Measurements from ENCODE around the gene OR10T2. TPM values are rescaled to one million over a fixed set of nuclear protein-coding genes. Genes with fewer than 3 reads are reported as not detected.
"Not testable (repeated sequence)": the region's sequence is repeated elsewhere in the genome, so short reads cannot be mapped to it uniquely, and the experiment has no call there.

Gene OR10T2, protein sequence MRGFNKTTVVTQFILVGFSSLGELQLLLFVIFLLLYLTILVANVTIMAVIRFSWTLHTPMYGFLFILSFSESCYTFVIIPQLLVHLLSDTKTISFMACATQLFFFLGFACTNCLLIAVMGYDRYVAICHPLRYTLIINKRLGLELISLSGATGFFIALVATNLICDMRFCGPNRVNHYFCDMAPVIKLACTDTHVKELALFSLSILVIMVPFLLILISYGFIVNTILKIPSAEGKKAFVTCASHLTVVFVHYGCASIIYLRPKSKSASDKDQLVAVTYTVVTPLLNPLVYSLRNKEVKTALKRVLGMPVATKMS
- total RNA-seq (not detected), polyA plus RNA-seq (not detected)

DNA sequence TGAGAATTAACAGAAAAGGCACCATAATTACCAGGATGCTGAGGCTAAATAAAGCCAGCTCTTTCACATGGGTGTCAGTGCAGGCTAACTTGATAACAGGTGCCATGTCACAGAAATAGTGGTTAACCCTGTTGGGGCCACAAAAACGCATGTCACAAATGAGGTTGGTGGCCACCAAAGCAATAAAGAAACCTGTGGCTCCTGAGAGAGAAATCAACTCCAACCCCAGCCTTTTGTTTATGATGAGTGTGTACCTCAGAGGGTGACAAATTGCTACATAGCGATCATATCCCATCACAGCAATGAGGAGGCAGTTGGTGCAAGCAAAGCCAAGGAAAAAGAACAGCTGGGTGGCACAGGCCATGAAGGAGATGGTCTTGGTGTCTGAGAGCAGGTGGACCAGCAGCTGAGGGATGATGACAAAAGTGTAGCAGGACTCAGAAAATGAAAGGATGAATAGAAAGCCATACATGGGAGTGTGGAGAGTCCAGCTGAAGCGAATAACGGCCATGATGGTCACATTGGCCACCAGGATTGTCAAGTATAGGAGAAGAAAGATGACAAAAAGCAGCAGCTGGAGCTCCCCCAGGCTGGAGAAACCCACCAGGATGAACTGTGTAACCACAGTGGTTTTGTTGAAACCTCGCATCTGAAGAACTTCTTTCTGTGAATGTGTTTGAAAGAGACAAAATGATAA, at the start of gene OR10T2:
Gene OR10T2, minus strand, starts transcription at position 649 of the 697 bp plus-strand sequence. Its CDS starts 0 bp downstream, at position 649.
- intact Hi-C loops (cut with DNase I) = no loop called here
- no peaks in the 10 kb centered on the region for H3K36me3 ChIP-seq
- no peaks in the 10 kb centered on the region for H3K9me3 ChIP-seq
- TF ChIP-seq EP300 (IDR thresholded peaks at IDR 0.05) = no peak
- no peak for TF ChIP-seq POLR2A (IDR thresholded peaks at IDR 0.05)
- no peak for TF ChIP-seq POLR2AphosphoS5 (IDR thresholded peaks at IDR 0.05)
- TF ChIP-seq, protein P1, sequence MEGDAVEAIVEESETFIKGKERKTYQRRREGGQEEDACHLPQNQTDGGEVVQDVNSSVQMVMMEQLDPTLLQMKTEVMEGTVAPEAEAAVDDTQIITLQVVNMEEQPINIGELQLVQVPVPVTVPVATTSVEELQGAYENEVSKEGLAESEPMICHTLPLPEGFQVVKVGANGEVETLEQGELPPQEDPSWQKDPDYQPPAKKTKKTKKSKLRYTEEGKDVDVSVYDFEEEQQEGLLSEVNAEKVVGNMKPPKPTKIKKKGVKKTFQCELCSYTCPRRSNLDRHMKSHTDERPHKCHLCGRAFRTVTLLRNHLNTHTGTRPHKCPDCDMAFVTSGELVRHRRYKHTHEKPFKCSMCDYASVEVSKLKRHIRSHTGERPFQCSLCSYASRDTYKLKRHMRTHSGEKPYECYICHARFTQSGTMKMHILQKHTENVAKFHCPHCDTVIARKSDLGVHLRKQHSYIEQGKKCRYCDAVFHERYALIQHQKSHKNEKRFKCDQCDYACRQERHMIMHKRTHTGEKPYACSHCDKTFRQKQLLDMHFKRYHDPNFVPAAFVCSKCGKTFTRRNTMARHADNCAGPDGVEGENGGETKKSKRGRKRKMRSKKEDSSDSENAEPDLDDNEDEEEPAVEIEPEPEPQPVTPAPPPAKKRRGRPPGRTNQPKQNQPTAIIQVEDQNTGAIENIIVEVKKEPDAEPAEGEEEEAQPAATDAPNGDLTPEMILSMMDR (IDR thresholded peaks at IDR 0.05) = no peak
- H3K4me1 ChIP-seq = no peaks in the 10 kb centered on the region
- H3K4me3 ChIP-seq = no peak within 1 kb of the TSS
- DNase-seq = no peak
- no peaks in the 10 kb centered on the region for H3K27me3 ChIP-seq
- 71 to 83% methylated on average over 5 of the region's 5 CpGs for WGBS, 2 donors
- H3K27ac ChIP-seq = no peak within 1 kb of the TSS

DNA sequence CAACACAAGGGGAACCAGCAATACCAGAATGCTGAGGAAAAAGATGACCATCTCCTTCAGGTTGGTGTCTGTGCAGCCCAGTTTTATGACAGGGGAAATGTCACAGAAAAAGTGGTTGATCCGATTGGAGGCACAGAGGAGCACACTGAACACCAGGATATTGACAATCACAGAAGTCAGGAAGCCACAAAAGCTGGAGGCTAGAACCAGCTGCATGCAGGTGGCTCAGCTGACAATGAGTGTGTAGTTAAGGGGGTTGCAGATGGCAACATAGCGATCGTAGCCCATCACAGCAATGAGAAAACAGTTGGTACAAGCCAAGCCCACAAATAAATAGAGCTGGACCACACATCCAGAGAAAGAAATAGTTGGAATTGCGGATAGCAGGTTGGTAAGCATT, 46.1 kb upstream of the OR10T2 start:
- Histone ChIP-seq H3K27ac (no peak overlapping the region), H3K36me3 (no peaks in the 10 kb centered on the region), H3K27me3 (no peaks in the 10 kb centered on the region), H3K4me1 (no peaks in the 10 kb centered on the region), H3K4me3 (no peak overlapping the region), H3K9me3 (no peaks in the 10 kb centered on the region)
- no peak for DNase-seq
- intact Hi-C loops (cut with DNase I) = no loop called here
- TF ChIP-seq, protein P1 (IDR thresholded peaks at IDR 0.05) = no peak
- TF ChIP-seq POLR2AphosphoS5 (IDR thresholded peaks at IDR 0.05) (no peak), POLR2A (IDR thresholded peaks at IDR 0.05) (no peak), EP300 (IDR thresholded peaks at IDR 0.05) (no peak)
- 72 to 79% methylated on average over 4 of the region's 4 CpGs for WGBS, 2 donors

DNA sequence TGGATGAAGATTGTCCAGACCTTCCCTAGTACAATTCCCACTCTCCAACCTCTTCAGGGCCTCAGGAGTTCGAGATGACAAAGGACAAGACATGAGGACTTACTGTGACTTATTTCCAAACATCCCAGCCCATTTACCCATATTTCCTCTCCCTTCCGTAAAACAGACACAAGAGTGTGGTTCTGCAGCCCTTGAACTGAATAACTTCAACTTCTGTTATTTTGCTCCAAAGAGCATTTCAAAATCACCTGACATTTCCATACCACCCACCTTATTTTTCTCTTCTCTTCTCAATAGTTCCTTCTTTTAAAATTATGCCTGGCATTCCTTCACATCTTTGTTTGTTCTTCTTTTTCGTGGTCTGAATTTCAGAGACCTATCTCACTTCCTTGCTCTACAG, 35.5 kb upstream of the OR10T2 start:
- Histone ChIP-seq H3K4me1 (no peaks in the 10 kb centered on the region), H3K27ac (no peak overlapping the region), H3K4me3 (no peak overlapping the region), H3K9me3 (peaks cover 0 to 5% (median 1%) of the 10 kb centered on the region in 4 donors), H3K27me3 (peaks cover 0 to 4% (median 0%) of the 10 kb centered on the region in 3 donors), H3K36me3 (no peaks in the 10 kb centered on the region)
- intact Hi-C loops (cut with DNase I) = no loop called here
- TF ChIP-seq POLR2AphosphoS5 (IDR thresholded peaks at IDR 0.05) (no peak), EP300 (IDR thresholded peaks at IDR 0.05) (no peak), POLR2A (IDR thresholded peaks at IDR 0.05) (no peak)
- TF ChIP-seq, protein P1 (IDR thresholded peaks at IDR 0.05) = no peak
- 38 to 46% methylated on average over 3 of the region's 3 CpGs for WGBS, 2 donors
- DNase-seq = no peak

DNA sequence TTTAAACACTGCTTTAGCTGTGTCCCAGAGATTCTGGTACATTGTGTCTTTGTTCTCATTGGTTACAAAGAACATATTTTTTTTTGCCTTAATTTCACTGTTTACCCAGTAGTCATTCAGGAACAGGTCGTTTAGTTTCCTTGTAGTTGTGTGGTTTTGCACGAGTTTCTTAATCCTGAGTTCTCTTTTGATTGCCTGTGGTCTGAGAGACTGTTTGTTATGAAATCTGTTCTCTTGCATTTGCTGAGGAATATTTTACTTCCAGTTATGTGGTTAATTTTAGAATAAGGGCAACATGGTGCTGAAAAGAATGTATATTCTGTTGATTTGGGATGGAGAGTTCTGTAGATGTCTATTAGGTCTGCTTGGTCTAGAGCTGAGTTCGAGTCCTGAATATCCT, 30.9 kb upstream of the OR10T2 start:
- intact Hi-C loops (cut with DNase I); H3K27ac ChIP-seq; H3K36me3 ChIP-seq; DNase-seq; H3K9me3 ChIP-seq; H3K4me3 ChIP-seq; H3K27me3 ChIP-seq; H3K4me1 ChIP-seq: not testable (repeated sequence)
- 32 to 40% methylated on average over 3 of the region's 3 CpGs for WGBS, 2 donors

DNA sequence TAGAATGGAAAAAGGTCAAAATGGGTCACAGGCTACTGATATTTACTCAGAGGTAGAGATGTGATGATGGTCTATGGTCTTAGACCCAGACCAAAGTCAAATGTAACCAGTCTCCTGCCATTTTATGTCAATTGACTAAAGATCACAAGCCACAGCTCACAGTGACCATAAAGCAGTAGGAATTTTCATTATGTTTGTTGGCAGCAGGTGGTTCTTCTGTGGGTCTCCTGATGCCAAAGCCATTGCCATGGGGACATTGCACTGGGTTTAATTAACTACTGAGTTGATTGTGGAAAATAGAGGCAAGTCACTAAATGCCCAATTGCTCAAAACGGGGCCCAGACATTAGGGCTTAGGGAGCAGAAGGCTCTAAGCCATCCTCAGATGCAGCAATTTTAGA, 26.9 kb upstream of the OR10T2 start, which contains the start of gene OR10K2:
Gene OR10K2, minus strand, starts transcription at position 101 of the 400 bp plus-strand sequence. CDS start 5,371 bp downstream, outside the sequence.
- H3K27me3 ChIP-seq = no peaks in the 10 kb centered on the region
- H3K4me1 ChIP-seq = no peaks in the 10 kb centered on the region
- H3K4me3 ChIP-seq = no peak within 1 kb of the TSS
- H3K9me3 ChIP-seq = no peaks in the 10 kb centered on the region
- H3K27ac ChIP-seq = no peak within 1 kb of the TSS
- no peak for TF ChIP-seq POLR2AphosphoS5 (IDR thresholded peaks at IDR 0.05)
- 83 to 88% methylated on average over 1 of the region's 1 CpG for WGBS, 2 donors
- no peak for DNase-seq
- intact Hi-C loops (cut with DNase I) = no loop called here
- no peaks in the 10 kb centered on the region for H3K36me3 ChIP-seq
